Measurements from ENCODE around the gene ST7L.

- TF ChIP-seq, protein P1, sequence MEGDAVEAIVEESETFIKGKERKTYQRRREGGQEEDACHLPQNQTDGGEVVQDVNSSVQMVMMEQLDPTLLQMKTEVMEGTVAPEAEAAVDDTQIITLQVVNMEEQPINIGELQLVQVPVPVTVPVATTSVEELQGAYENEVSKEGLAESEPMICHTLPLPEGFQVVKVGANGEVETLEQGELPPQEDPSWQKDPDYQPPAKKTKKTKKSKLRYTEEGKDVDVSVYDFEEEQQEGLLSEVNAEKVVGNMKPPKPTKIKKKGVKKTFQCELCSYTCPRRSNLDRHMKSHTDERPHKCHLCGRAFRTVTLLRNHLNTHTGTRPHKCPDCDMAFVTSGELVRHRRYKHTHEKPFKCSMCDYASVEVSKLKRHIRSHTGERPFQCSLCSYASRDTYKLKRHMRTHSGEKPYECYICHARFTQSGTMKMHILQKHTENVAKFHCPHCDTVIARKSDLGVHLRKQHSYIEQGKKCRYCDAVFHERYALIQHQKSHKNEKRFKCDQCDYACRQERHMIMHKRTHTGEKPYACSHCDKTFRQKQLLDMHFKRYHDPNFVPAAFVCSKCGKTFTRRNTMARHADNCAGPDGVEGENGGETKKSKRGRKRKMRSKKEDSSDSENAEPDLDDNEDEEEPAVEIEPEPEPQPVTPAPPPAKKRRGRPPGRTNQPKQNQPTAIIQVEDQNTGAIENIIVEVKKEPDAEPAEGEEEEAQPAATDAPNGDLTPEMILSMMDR (IDR thresholded peaks at IDR 0.05; ENCODE audit: low read length): no peak
- no peak for TF ChIP-seq EZH2 (optimal IDR thresholded peaks at IDR 0.05; ENCODE audit: low read depth, low read length)
These were observed 806 bp upstream of the ST7L start, which contains the start of gene CAPZA1 for GRCh38 chr1:112619518-112620376.
